ENCODE measurements around the gene PCDH19.

The PCDH19 gene

GRCh38 chrX:100248885-100249493 lies 161.1 kb downstream of the PCDH19 start:
- Histone ChIP-seq H3K9me3 (ENCODE audit: insufficient read depth, low read depth, low read length) (no peaks in the 10 kb centered on the region), H4K20me1 (ENCODE audit: insufficient read depth, low read length, poor library complexity, severe bottlenecking) (no peaks in the 10 kb centered on the region), H3K9me2 (replicated peaks; ENCODE audit: low read depth, low read length) (no peaks in the 10 kb centered on the region), H3K4me3 (ENCODE audit: low read length, poor library complexity, severe bottlenecking) (no peak overlapping the region), H3K4me2 (ENCODE audit: low read depth, low read length, poor library complexity, severe bottlenecking) (no peak overlapping the region), H3K4me1 (ENCODE audit: insufficient read depth, low read length, poor library complexity, severe bottlenecking) (no peaks in the 10 kb centered on the region), H3F3A (ENCODE audit: low read depth) (no peaks in the 10 kb centered on the region), H3K79me2 (ENCODE audit: insufficient read depth, low read length) (no peaks in the 10 kb centered on the region), H3K9ac (ENCODE audit: low read depth, low read length, poor library complexity, severe bottlenecking) (no peak overlapping the region), H3K36me3 (ENCODE audit: insufficient read depth, low read length) (no peaks in the 10 kb centered on the region), H3K27me3 (ENCODE audit: insufficient read depth, low read length, poor library complexity, severe bottlenecking) (no peaks in the 10 kb centered on the region), H2AFZ (ENCODE audit: low read length) (no peak overlapping the region)
- no peak for TF ChIP-seq EZH2phosphoT487 (IDR thresholded peaks at IDR 0.05; ENCODE audit: borderline replicate concordance)
- TF ChIP-seq CTCF (conservative IDR thresholded peaks at IDR 0.05; ENCODE audit: low read length) = no peak

DNA sequence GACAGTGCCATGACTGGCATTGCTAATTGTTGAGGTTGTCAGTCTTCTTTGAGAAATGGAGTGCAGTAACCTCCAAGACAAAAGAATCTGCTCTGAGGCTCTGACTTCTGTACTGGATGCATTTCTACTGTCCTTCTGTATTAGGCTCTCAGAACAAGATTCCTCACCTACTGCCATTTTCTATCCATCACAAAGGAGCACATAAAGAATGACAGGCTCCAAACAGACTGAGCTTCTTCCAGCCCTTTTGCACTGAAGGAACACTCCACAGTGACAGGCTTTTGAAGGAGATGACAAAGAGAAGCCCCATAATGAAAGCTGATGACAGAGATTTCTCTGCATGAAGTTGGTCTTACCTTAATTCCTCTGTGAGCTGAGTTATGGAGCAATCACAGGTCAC lies 162.2 kb downstream of the PCDH19 start:
- no peaks in the 10 kb centered on the region for H3K4me1 ChIP-seq (ENCODE audit: insufficient read depth, low read length, poor library complexity, severe bottlenecking)
- H3K36me3 ChIP-seq (ENCODE audit: insufficient read depth, low read length) = no peaks in the 10 kb centered on the region
- TF ChIP-seq CTCF (conservative IDR thresholded peaks at IDR 0.05; ENCODE audit: low read length) (no peak), EZH2phosphoT487 (IDR thresholded peaks at IDR 0.05; ENCODE audit: borderline replicate concordance) (no peak)
- no peaks in the 10 kb centered on the region for H3K27me3 ChIP-seq (ENCODE audit: insufficient read depth, low read length, poor library complexity, severe bottlenecking)
- no peaks in the 10 kb centered on the region for H3K79me2 ChIP-seq (ENCODE audit: insufficient read depth, low read length)
- no peaks in the 10 kb centered on the region for H3K9me3 ChIP-seq (ENCODE audit: insufficient read depth, low read depth, low read length)
- no peak overlapping the region for H3K9ac ChIP-seq (ENCODE audit: low read depth, low read length, poor library complexity, severe bottlenecking)
- no peak overlapping the region for H3K4me2 ChIP-seq (ENCODE audit: low read depth, low read length, poor library complexity, severe bottlenecking)
- no peaks in the 10 kb centered on the region for H3K9me2 ChIP-seq (replicated peaks; ENCODE audit: low read depth, low read length)
- H3F3A ChIP-seq (ENCODE audit: low read depth) = no peaks in the 10 kb centered on the region
- no peaks in the 10 kb centered on the region for H4K20me1 ChIP-seq (ENCODE audit: insufficient read depth, low read length, poor library complexity, severe bottlenecking)
- H3K4me3 ChIP-seq (ENCODE audit: low read length, poor library complexity, severe bottlenecking) = no peak overlapping the region
- H2AFZ ChIP-seq (ENCODE audit: low read length) = no peak overlapping the region

- Histone ChIP-seq H3K9me2 (replicated peaks; ENCODE audit: low read depth, low read length) (no peaks in the 10 kb centered on the region), H3K4me1 (ENCODE audit: insufficient read depth, low read length, poor library complexity, severe bottlenecking) (no peaks in the 10 kb centered on the region), H3F3A (ENCODE audit: low read depth) (no peaks in the 10 kb centered on the region), H3K9me3 (ENCODE audit: insufficient read depth, low read depth, low read length) (no peaks in the 10 kb centered on the region), H2AFZ (ENCODE audit: low read length) (no peak overlapping the region), H4K20me1 (ENCODE audit: insufficient read depth, low read length, poor library complexity, severe bottlenecking) (no peaks in the 10 kb centered on the region), H3K79me2 (ENCODE audit: insufficient read depth, low read length) (no peaks in the 10 kb centered on the region), H3K4me3 (ENCODE audit: low read length, poor library complexity, severe bottlenecking) (no peak overlapping the region), H3K9ac (ENCODE audit: low read depth, low read length, poor library complexity, severe bottlenecking) (no peak overlapping the region), H3K4me2 (ENCODE audit: low read depth, low read length, poor library complexity, severe bottlenecking) (no peak overlapping the region), H3K27me3 (ENCODE audit: insufficient read depth, low read length, poor library complexity, severe bottlenecking) (no peaks in the 10 kb centered on the region), H3K36me3 (ENCODE audit: insufficient read depth, low read length) (no peaks in the 10 kb centered on the region)
- TF ChIP-seq CTCF (conservative IDR thresholded peaks at IDR 0.05; ENCODE audit: low read length) (no peak), EZH2phosphoT487 (IDR thresholded peaks at IDR 0.05; ENCODE audit: borderline replicate concordance) (no peak)
Measured at GRCh38 chrX:100244681-100245080, 165.4 kb downstream of the PCDH19 start.

Data from Loucy (cell line).